Bronchial epithelial cell (primary cell): ENCODE results near the gene GRID2. TPM values are rescaled to one million over a fixed set of nuclear protein-coding genes. Genes with fewer than 3 reads are reported as not detected.

ENCODE experiments used
- DNase-seq: peaks from one replicate; pipeline ENCODE4 v3.0.0-alpha.2; 2010; ENCODE audit warnings: low read depth
- FAIRE-seq: peaks from 2 replicates; lab custom pipeline; 2011; peaks lifted over from hg19 to GRCh38; lab: Jason Lieb, UNC
- H3K27me3 ChIP-seq: 2 replicates; pipeline ENCODE4 v1.5.1; 2011; ENCODE audit warnings: low read length; ENCODE audit not compliant: control insufficient read depth, insufficient read depth
- H3K36me3 ChIP-seq: 2 replicates; pipeline ENCODE4 v1.5.1; 2011; ENCODE audit warnings: low read length; ENCODE audit not compliant: control insufficient read depth, insufficient read depth
- H3K4me3 ChIP-seq: 2 replicates; pipeline ENCODE4 v1.5.1; 2011; ENCODE audit warnings: mild to moderate bottlenecking, low read depth, low read length, control low read depth
- total RNA-seq: library from RNA; depleted of rRNA; stranded (reverse); fragments of >200 nt; gene quantifications from 2 replicates; pipeline ENCODE4 v1.2.1, GENCODE V29; 2014
- TF ChIP-seq, protein P1 (sequence below): IDR thresholded peaks from 2 replicates; pipeline ENCODE4 v1.5.1; 2011; ENCODE audit warnings: mild to moderate bottlenecking, moderate library complexity, low read length, control low read depth, inconsistent platforms; ENCODE audit not compliant: insufficient read depth, severe bottlenecking

GRID2 gene
- total RNA-seq, 1 donor from 2014 or later: not detected

DNA sequence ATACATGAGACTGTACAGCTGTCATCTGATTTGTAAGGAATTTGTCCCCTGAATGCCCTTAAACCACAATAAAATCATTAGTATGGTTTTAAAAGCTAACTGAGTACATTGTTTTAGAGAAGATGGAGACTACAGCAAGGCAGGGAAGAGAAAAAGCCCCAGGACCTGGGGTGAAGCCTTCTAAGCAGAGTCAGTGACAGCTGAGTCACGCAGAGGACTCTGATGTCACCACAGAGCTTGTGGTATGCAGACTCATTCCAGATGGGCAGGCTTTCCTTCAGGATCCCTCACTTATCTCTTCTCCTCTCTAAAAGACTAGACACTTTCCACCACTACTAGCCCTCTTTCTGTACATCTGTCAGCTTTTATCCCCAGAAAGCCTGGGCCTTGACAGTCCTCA, 1427.7 kb downstream of the GRID2 start:
- H3K27me3 ChIP-seq: no peaks in the 10 kb centered on the region
- no peak overlapping the region for H3K4me3 ChIP-seq
- TF ChIP-seq, protein P1, sequence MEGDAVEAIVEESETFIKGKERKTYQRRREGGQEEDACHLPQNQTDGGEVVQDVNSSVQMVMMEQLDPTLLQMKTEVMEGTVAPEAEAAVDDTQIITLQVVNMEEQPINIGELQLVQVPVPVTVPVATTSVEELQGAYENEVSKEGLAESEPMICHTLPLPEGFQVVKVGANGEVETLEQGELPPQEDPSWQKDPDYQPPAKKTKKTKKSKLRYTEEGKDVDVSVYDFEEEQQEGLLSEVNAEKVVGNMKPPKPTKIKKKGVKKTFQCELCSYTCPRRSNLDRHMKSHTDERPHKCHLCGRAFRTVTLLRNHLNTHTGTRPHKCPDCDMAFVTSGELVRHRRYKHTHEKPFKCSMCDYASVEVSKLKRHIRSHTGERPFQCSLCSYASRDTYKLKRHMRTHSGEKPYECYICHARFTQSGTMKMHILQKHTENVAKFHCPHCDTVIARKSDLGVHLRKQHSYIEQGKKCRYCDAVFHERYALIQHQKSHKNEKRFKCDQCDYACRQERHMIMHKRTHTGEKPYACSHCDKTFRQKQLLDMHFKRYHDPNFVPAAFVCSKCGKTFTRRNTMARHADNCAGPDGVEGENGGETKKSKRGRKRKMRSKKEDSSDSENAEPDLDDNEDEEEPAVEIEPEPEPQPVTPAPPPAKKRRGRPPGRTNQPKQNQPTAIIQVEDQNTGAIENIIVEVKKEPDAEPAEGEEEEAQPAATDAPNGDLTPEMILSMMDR: no peak
- FAIRE-seq: no peak
- H3K36me3 ChIP-seq: no peaks in the 10 kb centered on the region
- DNase-seq: no peak

DNA sequence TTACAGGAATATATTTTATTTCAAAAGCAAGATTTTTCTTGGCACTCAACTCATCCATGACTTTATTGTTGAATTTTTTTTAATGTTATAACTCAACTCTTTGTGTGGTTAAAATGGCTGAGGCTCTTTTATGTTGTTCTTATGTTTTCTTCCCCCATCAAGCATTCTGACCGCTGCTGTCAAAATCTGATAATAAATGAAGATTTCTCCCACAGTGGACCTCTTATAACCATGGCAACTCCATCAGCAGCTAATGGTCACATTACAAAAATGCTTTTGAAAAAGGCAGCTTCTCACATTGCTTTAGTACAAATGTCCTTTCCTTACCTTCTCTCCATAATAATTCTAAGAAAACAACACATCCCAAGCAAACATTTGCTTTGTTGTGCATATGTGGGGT, 1428.7 kb downstream of the GRID2 start:
- TF ChIP-seq, protein P1: no peak
- Histone ChIP-seq H3K4me3 (no peak overlapping the region), H3K36me3 (no peaks in the 10 kb centered on the region), H3K27me3 (no peaks in the 10 kb centered on the region)
- DNase-seq: no peak
- no peak for FAIRE-seq

DNA sequence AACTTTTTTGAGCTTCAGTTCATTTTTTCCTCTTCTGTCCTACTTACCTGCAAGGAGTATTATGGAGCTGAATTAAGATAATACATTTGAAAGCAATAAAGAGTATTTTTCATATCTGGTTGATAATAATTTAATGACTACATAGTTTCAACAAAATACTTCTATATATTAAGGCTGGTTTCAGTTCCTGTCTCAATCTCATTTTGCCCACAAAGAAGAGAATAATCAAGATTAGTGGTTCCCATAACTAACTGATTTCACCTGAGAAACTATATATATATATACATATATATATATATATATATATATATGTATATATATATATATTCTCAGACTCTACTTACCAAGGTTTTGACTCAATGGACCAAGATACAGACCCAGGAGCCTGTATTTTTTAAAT, 1437.1 kb downstream of the GRID2 start:
- no peak overlapping the region for H3K4me3 ChIP-seq
- TF ChIP-seq, protein P1: no peak

DNA sequence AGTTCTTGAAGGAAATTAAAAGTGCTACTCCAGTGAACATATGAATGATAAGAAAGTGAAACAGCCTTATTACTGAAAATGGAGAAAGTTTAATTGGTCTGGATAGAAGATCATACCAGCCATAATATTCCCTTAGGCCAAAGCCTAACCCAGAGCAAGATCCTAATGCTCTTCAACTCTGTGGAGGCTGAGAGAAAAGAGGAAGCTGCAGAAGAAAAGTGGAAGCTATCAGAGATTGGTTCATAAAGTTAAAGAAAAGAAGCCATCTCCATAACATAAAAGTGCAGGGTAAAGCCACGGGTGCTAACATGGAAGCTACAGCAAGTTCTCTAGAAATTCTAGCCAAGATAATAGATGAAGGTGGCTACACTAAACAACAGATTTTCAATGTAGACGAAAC, 1439.3 kb downstream of the GRID2 start:
- TF ChIP-seq, protein P1: no peak
- Histone ChIP-seq H3K27me3 (no peaks in the 10 kb centered on the region), H3K4me3 (no peak overlapping the region), H3K36me3 (no peaks in the 10 kb centered on the region)
- no peak for FAIRE-seq
- no peak for DNase-seq

More for the DNA sequence above, 1437.1 kb downstream of the GRID2 start:
- no peaks in the 10 kb centered on the region for H3K36me3 ChIP-seq
- DNase-seq: no peak
- no peak for FAIRE-seq
- no peaks in the 10 kb centered on the region for H3K27me3 ChIP-seq

DNA sequence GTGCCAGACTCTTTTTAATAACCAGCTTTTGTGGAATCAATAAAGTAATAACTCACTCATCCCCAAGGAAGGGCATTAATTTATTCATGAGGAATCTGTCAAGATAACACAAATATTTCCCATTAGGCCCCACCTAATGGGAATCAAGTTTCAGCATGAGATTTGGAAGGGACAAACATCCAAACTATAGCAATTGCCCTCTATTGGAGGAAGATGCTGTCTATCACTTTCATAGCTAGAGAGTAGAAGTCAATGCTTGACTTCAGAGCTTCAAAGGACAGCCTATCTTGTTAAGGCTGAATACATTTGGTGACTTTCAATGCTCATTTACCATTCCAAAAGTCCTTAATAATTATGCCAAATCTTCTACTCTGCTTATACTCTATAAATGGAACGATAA, 1439.9 kb downstream of the GRID2 start:
- Histone ChIP-seq H3K4me3 (no peak overlapping the region), H3K27me3 (no peaks in the 10 kb centered on the region), H3K36me3 (no peaks in the 10 kb centered on the region)
- DNase-seq (no peak), FAIRE-seq (no peak)
- TF ChIP-seq, protein P1: no peak

DNA sequence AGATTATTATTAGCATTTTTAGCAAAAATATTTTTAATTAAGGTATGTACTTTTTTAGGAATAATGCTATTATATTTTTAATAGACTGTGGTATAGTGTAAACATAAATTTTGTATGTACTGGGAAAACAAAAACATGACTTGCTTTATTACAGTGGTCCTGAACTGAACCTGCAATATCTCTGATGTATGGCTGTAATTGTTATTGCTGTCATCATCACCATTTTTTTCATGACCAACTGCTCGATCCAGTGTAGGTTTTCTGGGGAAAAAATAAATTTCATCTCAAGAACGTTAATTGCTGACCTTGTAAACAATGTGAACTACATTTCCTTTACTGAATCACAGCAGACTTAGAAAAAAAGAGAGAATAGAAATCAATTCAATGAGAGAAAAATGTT, 1441.2 kb downstream of the GRID2 start:
- Histone ChIP-seq H3K4me3 (no peak overlapping the region), H3K36me3 (no peaks in the 10 kb centered on the region), H3K27me3 (no peaks in the 10 kb centered on the region)
- DNase-seq: no peak
- TF ChIP-seq, protein P1: no peak
- no peak for FAIRE-seq
